GM13977 (cell line): ENCODE results near the gene ZAP70.
A peak's percentile ranks its signal among the peaks of the same experiment; 100 is the strongest.

Experiments used
- DNase-seq: peaks from one replicate; pipeline ENCODE4 v3.0.0; 2012; ENCODE audit warnings: low spot score
- in situ Hi-C: fragments of 300-500 bp; cut with MboI; formaldehyde crosslinking; loops from one replicate; pipeline ENCODE4 v1.12.0; 2022; ENCODE audit warnings: low sequenced_read_pairs, low pct_unique_long_range_greater_than_20kb, mixed read lengths, inconsistent platforms; ENCODE audit not compliant: unreplicated experiment
- TF ChIP-seq, protein P1 (sequence below): IDR thresholded peaks from 2 replicates; pipeline ENCODE4 v1.5.1; 2012; ENCODE audit warnings: mild to moderate bottlenecking, control low read depth; ENCODE audit not compliant: insufficient read depth; ENCODE audit errors: extremely low read depth, missing control alignments

The ZAP70 gene

DNA sequence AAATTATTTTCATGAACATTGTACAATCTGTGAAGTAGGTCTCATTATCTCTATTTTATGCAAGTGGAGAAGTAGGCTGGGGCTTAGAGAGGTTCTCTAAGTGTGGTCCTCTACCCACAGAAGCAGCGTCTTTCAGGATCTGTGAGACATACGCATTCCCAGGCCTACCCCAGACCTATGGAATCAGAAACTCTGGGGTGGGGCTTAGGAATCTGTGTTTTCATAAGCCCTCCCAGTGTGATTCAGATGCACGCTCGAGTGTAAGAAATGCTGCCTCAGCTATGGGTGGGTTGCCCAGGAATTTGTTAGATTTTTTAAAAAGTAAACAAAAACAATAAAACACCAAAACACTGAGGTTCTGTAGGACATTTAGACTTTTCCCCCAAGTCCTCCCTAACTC is 14.8 kb upstream of the ZAP70 start:
- in situ Hi-C loops = no loop called here
- TF ChIP-seq, protein P1, sequence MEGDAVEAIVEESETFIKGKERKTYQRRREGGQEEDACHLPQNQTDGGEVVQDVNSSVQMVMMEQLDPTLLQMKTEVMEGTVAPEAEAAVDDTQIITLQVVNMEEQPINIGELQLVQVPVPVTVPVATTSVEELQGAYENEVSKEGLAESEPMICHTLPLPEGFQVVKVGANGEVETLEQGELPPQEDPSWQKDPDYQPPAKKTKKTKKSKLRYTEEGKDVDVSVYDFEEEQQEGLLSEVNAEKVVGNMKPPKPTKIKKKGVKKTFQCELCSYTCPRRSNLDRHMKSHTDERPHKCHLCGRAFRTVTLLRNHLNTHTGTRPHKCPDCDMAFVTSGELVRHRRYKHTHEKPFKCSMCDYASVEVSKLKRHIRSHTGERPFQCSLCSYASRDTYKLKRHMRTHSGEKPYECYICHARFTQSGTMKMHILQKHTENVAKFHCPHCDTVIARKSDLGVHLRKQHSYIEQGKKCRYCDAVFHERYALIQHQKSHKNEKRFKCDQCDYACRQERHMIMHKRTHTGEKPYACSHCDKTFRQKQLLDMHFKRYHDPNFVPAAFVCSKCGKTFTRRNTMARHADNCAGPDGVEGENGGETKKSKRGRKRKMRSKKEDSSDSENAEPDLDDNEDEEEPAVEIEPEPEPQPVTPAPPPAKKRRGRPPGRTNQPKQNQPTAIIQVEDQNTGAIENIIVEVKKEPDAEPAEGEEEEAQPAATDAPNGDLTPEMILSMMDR = no peak
- no peak for DNase-seq

DNA sequence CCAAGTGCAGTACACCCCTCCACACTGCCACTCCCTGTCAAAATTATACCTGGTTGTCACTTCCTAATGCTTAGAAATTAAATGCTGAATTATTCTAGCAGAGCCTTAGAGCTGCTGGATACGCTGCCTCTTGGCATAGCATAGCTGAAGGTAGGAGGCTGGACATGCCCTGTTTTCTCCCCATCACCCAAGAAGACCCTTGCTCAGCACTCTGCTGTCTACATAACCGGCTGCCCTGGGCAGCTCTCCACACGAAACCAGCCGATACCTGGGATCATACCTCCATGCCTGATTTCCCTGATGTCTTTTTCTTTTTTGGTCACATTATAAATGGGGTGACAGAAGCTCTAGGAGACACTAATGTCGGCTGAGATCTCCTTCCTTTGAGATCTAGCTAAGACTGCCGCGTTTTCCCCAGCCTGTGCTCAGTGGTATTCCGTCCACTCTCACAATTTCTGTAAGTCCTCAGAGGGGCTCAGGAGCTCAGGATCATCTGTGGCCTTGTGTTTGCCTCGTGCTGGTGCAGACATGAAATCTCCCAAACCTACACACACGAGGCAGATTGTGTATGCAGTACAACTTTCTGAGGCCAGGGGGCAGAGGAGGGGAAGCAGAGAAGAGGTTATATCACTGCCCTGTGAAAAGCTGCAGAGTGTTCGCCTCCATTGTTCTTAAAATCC is 13.5 kb upstream of the ZAP70 start:
- TF ChIP-seq, protein P1 = peak; percentile 75
- DNase-seq = no peak
- in situ Hi-C loops = loop anchor here (10.0 kb wide), 1 partner anchor 685 kb away; no protein-coding TSS in a partner anchor

DNA sequence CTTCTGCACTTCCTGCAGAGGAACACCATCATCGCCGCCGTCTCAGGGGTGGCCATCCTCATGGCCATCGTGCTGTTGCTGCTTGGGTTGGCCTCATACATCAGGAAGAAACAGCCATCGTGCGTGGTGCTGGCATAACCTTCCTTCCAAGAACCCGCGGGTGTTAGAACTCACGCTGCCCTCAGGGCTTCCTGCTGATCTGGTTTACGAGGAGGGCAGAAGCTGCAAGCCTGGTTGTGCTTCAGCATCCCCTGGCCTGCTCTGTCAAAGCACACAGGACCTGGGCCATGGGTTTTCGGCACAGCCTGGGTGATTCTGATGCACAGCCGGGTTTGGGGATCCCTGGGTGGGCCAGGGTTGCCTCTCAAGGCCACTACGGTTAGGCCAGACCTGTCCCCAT is 12.2 kb upstream of the ZAP70 start:
- in situ Hi-C loops = loop anchor here (10.0 kb wide), 1 partner anchor 684 kb away; no protein-coding TSS in a partner anchor
- no peak for DNase-seq
- TF ChIP-seq, protein P1 = no peak

DNA sequence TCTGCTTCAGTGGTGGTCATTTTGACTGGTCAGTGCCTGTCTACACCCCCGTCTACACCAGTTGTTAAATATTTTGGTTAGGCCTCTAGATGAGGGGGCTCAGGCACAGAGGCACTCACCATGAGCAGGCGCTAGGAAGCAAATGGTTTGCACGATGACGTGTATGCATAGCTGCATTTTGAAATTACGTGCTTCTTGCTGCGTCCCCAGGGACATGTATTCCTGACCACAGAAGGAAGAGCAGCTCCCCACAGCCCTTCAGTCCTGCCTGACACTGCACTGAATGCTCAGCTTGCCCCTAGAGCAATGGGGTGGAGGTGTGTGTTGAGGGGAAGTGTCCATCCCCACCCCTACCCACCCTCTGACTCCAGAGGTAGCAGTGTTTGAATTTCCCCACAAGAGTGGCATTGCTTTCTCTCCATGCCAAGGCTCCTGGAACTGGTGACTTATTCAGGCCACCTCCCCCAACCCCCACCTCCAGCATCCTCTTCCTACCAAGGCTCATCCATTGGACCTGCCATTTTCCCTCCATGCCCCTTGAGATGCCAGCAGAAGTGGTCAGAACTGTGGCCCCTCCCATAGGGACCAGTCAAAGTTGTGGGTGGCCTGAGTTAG is 11.4 kb upstream of the ZAP70 start:
- TF ChIP-seq, protein P1 = no peak
- no peak for DNase-seq
- in situ Hi-C loops = loop anchor here (10.0 kb wide), 1 partner anchor 683 kb away; no protein-coding TSS in a partner anchor

DNA sequence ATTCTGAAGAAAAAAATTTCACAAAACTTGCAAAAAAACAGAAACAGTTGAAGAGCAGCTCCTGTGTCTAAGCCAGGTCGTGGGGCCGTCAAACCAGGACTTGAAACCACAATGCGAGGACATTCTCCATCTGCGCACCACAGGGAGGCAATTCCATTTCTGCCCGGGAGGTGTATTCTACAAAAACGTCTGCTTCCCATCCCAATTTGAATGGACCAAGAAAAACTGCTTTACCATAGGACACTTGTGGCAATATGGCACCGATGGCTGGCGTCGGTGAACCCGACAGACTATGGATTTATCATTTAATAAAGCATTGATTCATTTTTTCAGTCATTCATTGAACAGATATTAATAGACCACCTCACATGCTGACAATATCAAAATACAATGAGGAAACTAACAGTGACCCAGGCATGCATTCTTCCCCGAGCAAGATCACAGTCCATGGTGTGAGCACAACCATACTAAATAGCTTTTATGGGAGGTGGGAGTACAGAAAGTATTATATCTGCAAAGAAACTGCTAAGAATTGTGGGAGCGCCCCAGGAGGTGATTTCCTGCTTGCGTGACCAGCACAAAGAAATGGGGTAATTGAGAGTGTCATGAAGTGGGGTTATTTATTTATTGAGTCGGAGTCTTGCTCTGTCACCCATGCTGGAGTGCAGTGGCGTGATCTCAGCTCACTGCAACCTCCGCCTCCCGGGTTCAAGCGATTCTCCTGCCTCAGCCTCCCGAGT is 10.5 kb upstream of the ZAP70 start:
- TF ChIP-seq, protein P1 = no peak
- in situ Hi-C loops = loop anchor here (10.0 kb wide), 1 partner anchor 682 kb away; no protein-coding TSS in a partner anchor

DNA sequence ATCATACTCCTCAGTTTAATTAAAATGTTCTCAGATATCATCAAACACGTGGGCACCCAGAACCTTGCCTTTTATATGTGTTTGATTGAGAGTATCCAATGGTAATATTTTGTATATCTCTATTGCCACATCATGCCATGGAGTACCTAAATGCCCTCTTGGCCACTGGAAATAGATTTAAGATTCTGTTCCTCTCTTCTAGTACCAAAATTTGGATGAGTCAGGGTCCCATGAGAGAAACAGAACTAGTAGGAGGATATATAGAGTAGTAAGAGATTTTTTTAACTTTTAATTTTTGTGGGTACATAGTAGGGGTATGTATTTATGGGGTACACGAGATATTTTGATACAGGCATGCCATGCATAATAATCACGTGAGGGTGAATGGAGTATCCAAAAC is 9.6 kb upstream of the ZAP70 start:
- in situ Hi-C loops = loop anchor here (10.0 kb wide), 1 partner anchor 681 kb away; no protein-coding TSS in a partner anchor
- TF ChIP-seq, protein P1 = no peak
- no peak for DNase-seq

More for the DNA sequence above, 10.5 kb upstream of the ZAP70 start:
- DNase-seq = no peak
